HEK293 (cell line): ENCODE measurements around the gene CNN2.

Source experiments
- CTCF ChIA-PET: fragments of 350-600 bp; formaldehyde crosslinking; extraction: SDS; loops from one replicate; lab custom pipeline; 2021; ENCODE audit warnings: antibody characterized with exemption; lab: Yijun Ruan, JAX
- POLR2A ChIA-PET: fragments of 300-600 bp; formaldehyde crosslinking; extraction: SDS; loops from one replicate; lab custom pipeline; 2020; ENCODE audit warnings: antibody characterized with exemption, inconsistent platforms; lab: Yijun Ruan, JAX
- H3K27ac ChIP-seq: fragments of 200-500 bp; sonication (Bioruptor generic); 2 replicates; pipeline ENCODE4 v1.5.1; 2014; ENCODE audit warnings: low read depth, low read length, control low read depth, inconsistent platforms; ENCODE audit errors: extremely low read depth
- H3K36me3 ChIP-seq, 2 experiments: fragments of 200-500 bp in 1 of 2; sonication (Bioruptor generic) in 1 of 2; 1 replicate in 1 of 2; 2 replicates in 1 of 2; pipeline ENCODE4 v1.5.1; 2014 to 2017; ENCODE audit warnings: inconsistent platforms in 2 of 2, low read length in 2 of 2; ENCODE audit not compliant: control insufficient read depth in 2 of 2, insufficient read depth in 1 of 2
- H3K4me1 ChIP-seq: fragments of 200-500 bp; sonication (Bioruptor generic); 2 replicates; pipeline ENCODE4 v1.5.1; 2014; ENCODE audit warnings: mild to moderate bottlenecking, low read length, inconsistent platforms; ENCODE audit not compliant: control insufficient read depth, insufficient read depth
- H3K4me3 ChIP-seq: 2 replicates; pipeline ENCODE4 v1.5.1; 2011; ENCODE audit warnings: low read depth, mild to moderate bottlenecking, control low read depth, low read length, moderate library complexity
- H3K9me3 ChIP-seq: fragments of 200-500 bp; sonication (Bioruptor generic); 2 replicates; pipeline ENCODE4 v1.5.1; 2014; ENCODE audit warnings: low read depth, low read length, inconsistent platforms; ENCODE audit not compliant: control insufficient read depth, insufficient read depth
- GFI1B ChIP-seq: fragments of 450-650 bp; formaldehyde crosslinking; IDR thresholded peaks from 2 replicates; pipeline ENCODE4 v1.5.1; 2016; ENCODE audit warnings: missing biosample characterization, missing genetic modification characterization
- KLF10 ChIP-seq: fragments of 450-650 bp; IDR thresholded peaks from 2 replicates; pipeline ENCODE4 v1.5.1; 2018; ENCODE audit warnings: missing biosample characterization, mild to moderate bottlenecking, missing genetic modification characterization
- KLF8 ChIP-seq: fragments of 450-650 bp; formaldehyde crosslinking; IDR thresholded peaks from 2 replicates; pipeline ENCODE4 v1.5.1; 2016; ENCODE audit warnings: missing biosample characterization, missing genetic modification characterization
- MZF1 ChIP-seq: fragments of 450-650 bp; formaldehyde crosslinking; IDR thresholded peaks from 2 replicates; pipeline ENCODE4 v1.5.1; 2017; ENCODE audit warnings: missing biosample characterization, missing genetic modification characterization, borderline replicate concordance
- SCRT1 ChIP-seq: fragments of 450-650 bp; formaldehyde crosslinking; IDR thresholded peaks from 2 replicates; pipeline ENCODE4 v1.5.1; 2016; ENCODE audit warnings: missing biosample characterization, missing genetic modification characterization, borderline replicate concordance
- SETDB1 ChIP-seq: IDR thresholded peaks from one replicate; pipeline ENCODE4 v1.6.1; 2017; ENCODE audit warnings: mild to moderate bottlenecking, low read length, moderate library complexity, mixed read lengths; ENCODE audit not compliant: insufficient read length
- SP2 ChIP-seq: fragments of 450-650 bp; formaldehyde crosslinking; IDR thresholded peaks from 2 replicates; pipeline ENCODE4 v1.5.1; 2016; ENCODE audit warnings: missing biosample characterization, missing genetic modification characterization
- SP3 ChIP-seq: fragments of 450-650 bp; formaldehyde crosslinking; IDR thresholded peaks from 2 replicates; pipeline ENCODE4 v1.5.1; 2016; ENCODE audit warnings: missing biosample characterization, missing genetic modification characterization
- TRIM28 ChIP-seq: IDR thresholded peaks from 2 replicates; pipeline ENCODE4 v1.6.1; 2011; ENCODE audit warnings: low read length, control low read depth, borderline replicate concordance
- ZEB2 ChIP-seq: fragments of 450-650 bp; formaldehyde crosslinking; IDR thresholded peaks from 2 replicates; pipeline ENCODE4 v1.5.1; 2016; ENCODE audit warnings: missing biosample characterization, missing genetic modification characterization
- ZNF140 ChIP-seq: fragments of 450-650 bp; formaldehyde crosslinking; IDR thresholded peaks from 2 replicates; pipeline ENCODE4 v1.5.1; 2016; ENCODE audit warnings: missing biosample characterization, missing genetic modification characterization
- ZNF157 ChIP-seq: fragments of 450-650 bp; formaldehyde crosslinking; IDR thresholded peaks from 2 replicates; pipeline ENCODE4 v1.5.1; 2016; ENCODE audit warnings: missing biosample characterization, missing genetic modification characterization
- ZNF211 ChIP-seq: fragments of 450-650 bp; formaldehyde crosslinking; IDR thresholded peaks from 2 replicates; pipeline ENCODE4 v1.5.1; 2016; ENCODE audit warnings: low read depth, missing biosample characterization, missing genetic modification characterization
- ZNF214 ChIP-seq: fragments of 450-650 bp; formaldehyde crosslinking; IDR thresholded peaks from 2 replicates; pipeline ENCODE4 v1.5.1; 2017; ENCODE audit warnings: missing biosample characterization, mild to moderate bottlenecking, missing genetic modification characterization, borderline replicate concordance
- ZNF23 ChIP-seq: fragments of 450-650 bp; formaldehyde crosslinking; IDR thresholded peaks from 2 replicates; pipeline ENCODE4 v1.5.1; 2016; ENCODE audit warnings: missing biosample characterization, missing genetic modification characterization, borderline replicate concordance
- ZNF24 ChIP-seq: fragments of 450-650 bp; formaldehyde crosslinking; IDR thresholded peaks from 2 replicates; pipeline ENCODE4 v1.5.1; 2016; ENCODE audit warnings: missing biosample characterization, missing genetic modification characterization
- ZNF302 ChIP-seq: fragments of 450-650 bp; formaldehyde crosslinking; IDR thresholded peaks from 2 replicates; pipeline ENCODE4 v1.5.1; 2016; ENCODE audit warnings: missing biosample characterization, missing genetic modification characterization, low read depth
- ZNF324 ChIP-seq: fragments of 450-650 bp; formaldehyde crosslinking; IDR thresholded peaks from 2 replicates; pipeline ENCODE4 v1.5.1; 2016; ENCODE audit warnings: missing biosample characterization, missing genetic modification characterization
- ZNF426 ChIP-seq: fragments of 450-650 bp; formaldehyde crosslinking; IDR thresholded peaks from 2 replicates; pipeline ENCODE4 v1.5.1; 2017; ENCODE audit warnings: missing biosample characterization, missing genetic modification characterization, mild to moderate bottlenecking, inconsistent platforms, moderate library complexity
- ZNF473 ChIP-seq: fragments of 450-650 bp; formaldehyde crosslinking; IDR thresholded peaks from 2 replicates; pipeline ENCODE4 v1.5.1; 2017; ENCODE audit warnings: missing biosample characterization, missing genetic modification characterization
- ZNF571 ChIP-seq: fragments of 450-650 bp; formaldehyde crosslinking; IDR thresholded peaks from 2 replicates; pipeline ENCODE4 v1.5.0; 2017; ENCODE audit warnings: missing biosample characterization, missing genetic modification characterization
- ZNF600 ChIP-seq: fragments of 450-650 bp; formaldehyde crosslinking; IDR thresholded peaks from 2 replicates; pipeline ENCODE4 v1.5.1; 2016; ENCODE audit warnings: missing biosample characterization, missing genetic modification characterization
- ZNF654 ChIP-seq: fragments of 450-650 bp; formaldehyde crosslinking; IDR thresholded peaks from 2 replicates; pipeline ENCODE4 v1.5.1; 2016; ENCODE audit warnings: low read depth, missing biosample characterization, missing genetic modification characterization
- ZNF76 ChIP-seq: fragments of 450-650 bp; formaldehyde crosslinking; IDR thresholded peaks from 2 replicates; pipeline ENCODE4; 2016; ENCODE audit warnings: low read depth, missing biosample characterization, missing genetic modification characterization, borderline replicate concordance
- ZNF785 ChIP-seq: fragments of 450-650 bp; formaldehyde crosslinking; IDR thresholded peaks from 2 replicates; pipeline ENCODE4 v1.5.1; 2016; ENCODE audit warnings: missing biosample characterization, missing genetic modification characterization
- TF ChIP-seq, protein P1 (sequence below): fragments of 450-650 bp; formaldehyde crosslinking; IDR thresholded peaks from 2 replicates; pipeline ENCODE4 v1.5.1; 2017; ENCODE audit warnings: missing biosample characterization, mild to moderate bottlenecking, missing genetic modification characterization, moderate library complexity
- TF ChIP-seq, protein P2 (sequence below): fragments of 450-650 bp; formaldehyde crosslinking; IDR thresholded peaks from 2 replicates; pipeline ENCODE4 v1.5.1; 2016; ENCODE audit warnings: missing biosample characterization, missing genetic modification characterization
- TF ChIP-seq, protein P3 (sequence below): fragments of 450-650 bp; formaldehyde crosslinking; IDR thresholded peaks from 2 replicates; pipeline ENCODE4 v1.5.1; 2016; ENCODE audit warnings: missing biosample characterization, missing genetic modification characterization
- TF ChIP-seq, protein P4 (sequence below): fragments of 450-650 bp; formaldehyde crosslinking; IDR thresholded peaks from 2 replicates; pipeline ENCODE4 v1.5.1; 2016; ENCODE audit warnings: missing biosample characterization, missing genetic modification characterization
- TF ChIP-seq, protein P5 (sequence below): fragments of 450-650 bp; formaldehyde crosslinking; optimal IDR thresholded peaks from 2 replicates; pipeline ENCODE3; 2016; ENCODE audit warnings: missing biosample characterization, mild to moderate bottlenecking, missing genetic modification characterization
- TF ChIP-seq, protein P6 (sequence below): fragments of 450-650 bp; IDR thresholded peaks from 2 replicates; pipeline ENCODE4 v1.5.1; 2018; ENCODE audit warnings: missing biosample characterization, mild to moderate bottlenecking, missing genetic modification characterization

Gene CNN2

DNA sequence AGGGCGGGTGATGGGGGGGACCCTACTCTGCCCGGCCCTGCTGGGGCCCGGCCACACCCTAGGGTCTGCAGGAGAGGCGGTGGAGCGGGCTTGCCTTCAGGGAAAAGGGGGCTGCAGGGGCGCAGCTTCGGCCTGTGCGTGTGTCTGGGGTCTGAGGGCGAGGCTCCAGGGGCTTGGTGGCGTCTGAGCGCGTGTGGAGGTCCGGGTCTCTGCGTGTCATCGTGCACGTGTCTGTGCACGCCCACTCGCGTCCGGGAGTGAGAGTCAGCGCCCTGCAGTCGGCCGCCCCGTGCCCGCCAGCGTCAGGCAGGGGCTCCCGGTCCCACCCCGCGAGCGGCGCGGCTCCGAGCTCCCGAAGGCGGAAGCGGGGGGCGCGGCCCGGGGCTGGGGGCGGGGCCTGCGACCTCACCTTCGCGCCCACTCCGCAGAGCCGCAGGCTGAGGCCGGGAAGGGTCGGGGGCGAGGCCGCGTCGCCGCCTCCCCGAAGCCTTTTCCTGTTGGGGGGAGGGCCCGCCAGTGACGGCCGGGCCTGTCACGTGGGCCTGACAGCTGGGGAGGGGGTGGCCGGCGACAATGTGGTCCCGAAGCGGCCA lies 40.4 kb downstream of the CNN2 start, which contains the start of gene ARHGAP45:
Gene ARHGAP45 (plus strand): TSS at position 420 of the 593 bp plus-strand sequence. CDS start 239 bp downstream, outside the sequence.
- Histone ChIP-seq H3K36me3 (peaks cover 0 to 3% of the 10 kb centered on the region in 2 experiments; a peak in 1 of 3 replicates), H3K4me3 (peak within 1 kb of the TSS; percentile 19), H3K27ac (no peak within 1 kb of the TSS), H3K9me3 (no peaks in the 10 kb centered on the region), H3K4me1 (peaks cover 2% of the 10 kb centered on the region; the same call in 1 of the 2 replicates)
- ChIA-PET POLR2A (interaction anchor here (0.6 to 1.5 kb wide), 8 partner anchors 9 to 101 kb away, joined by 3 to 6 read pairs (median 3); partner anchors contain the start of gene GPX4), CTCF (interaction anchor here (0.7 to 0.8 kb wide), 3 partner anchors 9 to 174 kb away, joined by 3 to 5 read pairs (median 3); no protein-coding TSS in a partner anchor)
- TF ChIP-seq SETDB1: no peak
- TF ChIP-seq SP3 (tag by site-specific recombination): peak; percentile 15; the same call in 1 of the 2 replicates
- TF ChIP-seq KLF8 (tag by site-specific recombination): no peak
- TF ChIP-seq SP2: peak; percentile 31
- no peak for TF ChIP-seq ZNF473
- TF ChIP-seq ZNF24 (tag by site-specific recombination): no peak
- TF ChIP-seq, protein P1, sequence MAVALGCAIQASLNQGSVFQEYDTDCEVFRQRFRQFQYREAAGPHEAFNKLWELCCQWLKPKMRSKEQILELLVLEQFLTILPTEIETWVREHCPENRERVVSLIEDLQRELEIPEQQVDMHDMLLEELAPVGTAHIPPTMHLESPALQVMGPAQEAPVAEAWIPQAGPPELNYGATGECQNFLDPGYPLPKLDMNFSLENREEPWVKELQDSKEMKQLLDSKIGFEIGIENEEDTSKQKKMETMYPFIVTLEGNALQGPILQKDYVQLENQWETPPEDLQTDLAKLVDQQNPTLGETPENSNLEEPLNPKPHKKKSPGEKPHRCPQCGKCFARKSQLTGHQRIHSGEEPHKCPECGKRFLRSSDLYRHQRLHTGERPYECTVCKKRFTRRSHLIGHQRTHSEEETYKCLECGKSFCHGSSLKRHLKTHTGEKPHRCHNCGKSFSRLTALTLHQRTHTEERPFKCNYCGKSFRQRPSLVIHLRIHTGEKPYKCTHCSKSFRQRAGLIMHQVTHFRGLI: no peak
- TF ChIP-seq ZNF785 (tag by site-specific recombination): no peak
- TF ChIP-seq ZNF600 (tag by site-specific recombination): no peak
- TF ChIP-seq ZNF157: no peak
- TF ChIP-seq GFI1B: no peak
- no peak for TF ChIP-seq ZNF23 (tag by site-specific recombination)
- TF ChIP-seq ZNF76 (tag by site-specific recombination): no peak
- no peak for TF ChIP-seq ZNF426 (tag by site-specific recombination)
- no peak for TF ChIP-seq MZF1 (tag by site-specific recombination)
- no peak for TF ChIP-seq ZNF302 (tag by site-specific recombination)
- TF ChIP-seq, protein P2, sequence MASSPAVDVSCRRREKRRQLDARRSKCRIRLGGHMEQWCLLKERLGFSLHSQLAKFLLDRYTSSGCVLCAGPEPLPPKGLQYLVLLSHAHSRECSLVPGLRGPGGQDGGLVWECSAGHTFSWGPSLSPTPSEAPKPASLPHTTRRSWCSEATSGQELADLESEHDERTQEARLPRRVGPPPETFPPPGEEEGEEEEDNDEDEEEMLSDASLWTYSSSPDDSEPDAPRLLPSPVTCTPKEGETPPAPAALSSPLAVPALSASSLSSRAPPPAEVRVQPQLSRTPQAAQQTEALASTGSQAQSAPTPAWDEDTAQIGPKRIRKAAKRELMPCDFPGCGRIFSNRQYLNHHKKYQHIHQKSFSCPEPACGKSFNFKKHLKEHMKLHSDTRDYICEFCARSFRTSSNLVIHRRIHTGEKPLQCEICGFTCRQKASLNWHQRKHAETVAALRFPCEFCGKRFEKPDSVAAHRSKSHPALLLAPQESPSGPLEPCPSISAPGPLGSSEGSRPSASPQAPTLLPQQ (tag by site-specific recombination): no peak
- TF ChIP-seq, protein P3, sequence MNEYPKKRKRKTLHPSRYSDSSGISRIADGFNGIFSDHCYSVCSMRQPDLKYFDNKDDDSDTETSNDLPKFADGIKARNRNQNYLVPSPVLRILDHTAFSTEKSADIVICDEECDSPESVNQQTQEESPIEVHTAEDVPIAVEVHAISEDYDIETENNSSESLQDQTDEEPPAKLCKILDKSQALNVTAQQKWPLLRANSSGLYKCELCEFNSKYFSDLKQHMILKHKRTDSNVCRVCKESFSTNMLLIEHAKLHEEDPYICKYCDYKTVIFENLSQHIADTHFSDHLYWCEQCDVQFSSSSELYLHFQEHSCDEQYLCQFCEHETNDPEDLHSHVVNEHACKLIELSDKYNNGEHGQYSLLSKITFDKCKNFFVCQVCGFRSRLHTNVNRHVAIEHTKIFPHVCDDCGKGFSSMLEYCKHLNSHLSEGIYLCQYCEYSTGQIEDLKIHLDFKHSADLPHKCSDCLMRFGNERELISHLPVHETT: no peak
- no peak for TF ChIP-seq ZNF324 (tag by site-specific recombination)
- TF ChIP-seq, protein P4, sequence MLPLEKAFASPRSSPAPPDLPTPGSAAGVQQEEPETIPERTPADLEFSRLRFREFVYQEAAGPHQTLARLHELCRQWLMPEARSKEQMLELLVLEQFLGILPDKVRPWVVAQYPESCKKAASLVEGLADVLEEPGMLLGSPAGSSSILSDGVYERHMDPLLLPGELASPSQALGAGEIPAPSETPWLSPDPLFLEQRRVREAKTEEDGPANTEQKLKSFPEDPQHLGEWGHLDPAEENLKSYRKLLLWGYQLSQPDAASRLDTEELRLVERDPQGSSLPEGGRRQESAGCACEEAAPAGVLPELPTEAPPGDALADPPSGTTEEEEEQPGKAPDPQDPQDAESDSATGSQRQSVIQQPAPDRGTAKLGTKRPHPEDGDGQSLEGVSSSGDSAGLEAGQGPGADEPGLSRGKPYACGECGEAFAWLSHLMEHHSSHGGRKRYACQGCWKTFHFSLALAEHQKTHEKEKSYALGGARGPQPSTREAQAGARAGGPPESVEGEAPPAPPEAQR: no peak
- TF ChIP-seq ZNF211 (tag by site-specific recombination): no peak
- TF ChIP-seq KLF10 (tag by site-specific recombination): peak; percentile 63
- no peak for TF ChIP-seq ZEB2 (tag by site-specific recombination)
- no peak for TF ChIP-seq ZNF140 (tag by site-specific recombination)
- TF ChIP-seq ZNF654 (tag by site-specific recombination): no peak
- TF ChIP-seq, protein P5, sequence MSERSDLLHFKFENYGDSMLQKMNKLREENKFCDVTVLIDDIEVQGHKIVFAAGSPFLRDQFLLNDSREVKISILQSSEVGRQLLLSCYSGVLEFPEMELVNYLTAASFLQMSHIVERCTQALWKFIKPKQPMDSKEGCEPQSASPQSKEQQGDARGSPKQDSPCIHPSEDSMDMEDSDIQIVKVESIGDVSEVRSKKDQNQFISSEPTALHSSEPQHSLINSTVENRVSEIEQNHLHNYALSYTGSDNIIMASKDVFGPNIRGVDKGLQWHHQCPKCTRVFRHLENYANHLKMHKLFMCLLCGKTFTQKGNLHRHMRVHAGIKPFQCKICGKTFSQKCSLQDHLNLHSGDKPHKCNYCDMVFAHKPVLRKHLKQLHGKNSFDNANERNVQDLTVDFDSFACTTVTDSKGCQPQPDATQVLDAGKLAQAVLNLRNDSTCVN (tag by site-specific recombination): peak; percentile 66
- TF ChIP-seq, protein P6, sequence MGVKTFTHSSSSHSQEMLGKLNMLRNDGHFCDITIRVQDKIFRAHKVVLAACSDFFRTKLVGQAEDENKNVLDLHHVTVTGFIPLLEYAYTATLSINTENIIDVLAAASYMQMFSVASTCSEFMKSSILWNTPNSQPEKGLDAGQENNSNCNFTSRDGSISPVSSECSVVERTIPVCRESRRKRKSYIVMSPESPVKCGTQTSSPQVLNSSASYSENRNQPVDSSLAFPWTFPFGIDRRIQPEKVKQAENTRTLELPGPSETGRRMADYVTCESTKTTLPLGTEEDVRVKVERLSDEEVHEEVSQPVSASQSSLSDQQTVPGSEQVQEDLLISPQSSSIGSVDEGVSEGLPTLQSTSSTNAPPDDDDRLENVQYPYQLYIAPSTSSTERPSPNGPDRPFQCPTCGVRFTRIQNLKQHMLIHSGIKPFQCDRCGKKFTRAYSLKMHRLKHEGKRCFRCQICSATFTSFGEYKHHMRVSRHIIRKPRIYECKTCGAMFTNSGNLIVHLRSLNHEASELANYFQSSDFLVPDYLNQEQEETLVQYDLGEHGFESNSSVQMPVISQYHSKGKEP (tag by site-specific recombination): no peak
- no peak for TF ChIP-seq ZNF214
- no peak for TF ChIP-seq TRIM28
- no peak for TF ChIP-seq SCRT1
- no peak for TF ChIP-seq ZNF571 (tag by site-specific recombination)
